Suprapubic skin (tissue), 4 donors: ENCODE measurements around the gene ZNF665. TPM values are rescaled to one million over a fixed set of nuclear protein-coding genes. Genes with fewer than 3 reads are reported as not detected.
A peak's percentile ranks its signal among the peaks of the same experiment; 100 is the strongest.

Source experiments
- DNase-seq, 2 donors: peaks; one replicate each; pipeline ENCODE4 v3.0.0-alpha.2; 2019; ENCODE audit warnings: low spot score in 2 of 2
- H3K27ac ChIP-seq: fragments of 200-600 bp; sonication (generic); one replicate; pipeline ENCODE4 v1.5.1; 2019
- H3K27me3 ChIP-seq: fragments of 200-600 bp; sonication (generic); one replicate; pipeline ENCODE4 v1.5.1; 2019
- H3K36me3 ChIP-seq: fragments of 200-600 bp; sonication (generic); one replicate; pipeline ENCODE4 v1.5.1; 2019
- H3K4me1 ChIP-seq: fragments of 200-600 bp; sonication (generic); one replicate; pipeline ENCODE4 v1.5.1; 2019
- H3K4me3 ChIP-seq: fragments of 200-600 bp; sonication (generic); one replicate; pipeline ENCODE4 v1.5.1; 2019; ENCODE audit warnings: mild to moderate bottlenecking
- H3K9me3 ChIP-seq: fragments of 200-600 bp; sonication (generic); one replicate; pipeline ENCODE4 v1.5.1; 2019
- CTCF ChIP-seq, 2 donors: fragments of 200-600 bp in 1 of 2; fragments of 450-650 bp in 1 of 2; sonication (generic) in 1 of 2; IDR thresholded peaks; one replicate each; pipeline ENCODE4 v1.5.1; 2016 to 2019; ENCODE audit warnings: antibody characterized with exemption in 2 of 2, mild to moderate bottlenecking in 1 of 2, moderate library complexity in 1 of 2
- EP300 ChIP-seq: sonication (generic); formaldehyde crosslinking; IDR thresholded peaks from one replicate; pipeline ENCODE4 v1.6.1; 2017; ENCODE audit warnings: antibody characterized with exemption
- POLR2A ChIP-seq, 2 donors: fragments of 450-650 bp; IDR thresholded peaks; one replicate each; pipeline ENCODE4 v1.6.1; 2017; ENCODE audit warnings: antibody characterized with exemption in 2 of 2, mild to moderate bottlenecking in 2 of 2, moderate library complexity in 2 of 2
- POLR2AphosphoS5 ChIP-seq, 3 donors: sonication (generic); formaldehyde crosslinking; IDR thresholded peaks; one replicate each; pipeline ENCODE4 v1.6.1; 2017; ENCODE audit warnings: antibody characterized with exemption in 3 of 3
- WGBS: methylation state at CpG from one replicate; pipeline ENCODE4 v1.1.5; 2018; 5-methylcytosine and 5-hydroxymethylcytosine counted together
- total RNA-seq, 4 donors: library from RNA; depleted of rRNA; stranded (reverse); fragments of >200 nt; gene quantifications; one replicate each; pipeline ENCODE4 v1.1.0, GENCODE V29; 2016

ZNF665 gene
- total RNA-seq, 4 donors from 2014 or later, result 2.6 to 17.0 (median 7.6) TPM

DNA sequence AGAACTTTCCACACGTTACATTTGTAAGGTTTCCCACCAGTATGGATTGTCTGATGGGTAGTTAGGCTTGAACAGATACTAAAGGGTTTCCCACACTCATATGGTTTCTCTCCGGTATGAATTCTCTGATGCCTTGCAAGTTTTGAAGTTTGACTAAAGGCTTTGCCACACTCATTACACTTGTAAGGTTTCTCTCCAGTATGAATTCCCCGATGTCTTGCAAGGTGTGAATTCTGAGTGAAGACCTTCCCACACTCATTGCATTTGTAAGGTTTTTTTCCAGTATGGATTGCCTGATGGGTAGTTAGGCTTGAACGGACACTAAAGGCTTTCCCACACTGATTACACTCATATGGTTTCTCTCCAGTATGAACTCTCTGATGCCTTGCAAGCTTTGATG lies 52.8 kb downstream of the ZNF665 start:
- Histone ChIP-seq H3K9me3 (peaks cover 71% of the 10 kb centered on the region), H3K4me3 (no peak overlapping the region), H3K27me3 (no peaks in the 10 kb centered on the region), H3K4me1 (no peaks in the 10 kb centered on the region), H3K36me3 (peaks cover 35% of the 10 kb centered on the region), H3K27ac (no peak overlapping the region)
- no peak for DNase-seq
- TF ChIP-seq POLR2AphosphoS5 (IDR thresholded peaks at IDR 0.05) (no peak), POLR2A (IDR thresholded peaks at IDR 0.05) (no peak), CTCF (IDR thresholded peaks at IDR 0.05) (no peak), EP300 (no peak)
- WGBS, result 94% methylated on average over 4 of the region's 4 CpGs

DNA sequence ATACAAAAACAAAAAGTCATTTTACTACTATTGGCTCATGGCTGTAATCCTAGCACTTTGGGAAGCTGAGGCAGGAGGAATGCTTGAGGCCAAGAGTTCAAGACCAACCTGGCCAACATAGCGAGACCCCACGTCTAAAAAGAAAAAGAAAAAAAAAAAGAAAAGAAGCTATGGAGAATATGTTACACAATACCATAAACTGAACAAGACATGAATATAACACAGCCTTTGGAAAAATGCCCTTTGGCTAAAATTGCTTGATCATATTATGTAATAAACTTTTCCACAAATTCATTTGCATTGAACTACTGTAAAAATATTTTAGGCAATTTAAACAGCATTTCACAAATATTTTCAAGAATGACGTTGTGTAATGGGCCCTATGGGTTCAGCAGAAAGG lies 56.7 kb downstream of the ZNF665 start:
- WGBS, result 78% methylated on average over 3 of the region's 3 CpGs
- no peak overlapping the region for H3K27ac ChIP-seq
- no peak overlapping the region for H3K4me3 ChIP-seq
- H3K9me3 ChIP-seq, result peaks cover 44% of the 10 kb centered on the region
- peaks cover 4% of the 10 kb centered on the region for H3K36me3 ChIP-seq
- TF ChIP-seq POLR2A (IDR thresholded peaks at IDR 0.05), result no peak
- TF ChIP-seq EP300, result no peak
- TF ChIP-seq CTCF (IDR thresholded peaks at IDR 0.05), result no peak
- no peak for TF ChIP-seq POLR2AphosphoS5 (IDR thresholded peaks at IDR 0.05)
- DNase-seq, result no peak
- peaks cover 10% of the 10 kb centered on the region for H3K4me1 ChIP-seq
- no peaks in the 10 kb centered on the region for H3K27me3 ChIP-seq

DNA sequence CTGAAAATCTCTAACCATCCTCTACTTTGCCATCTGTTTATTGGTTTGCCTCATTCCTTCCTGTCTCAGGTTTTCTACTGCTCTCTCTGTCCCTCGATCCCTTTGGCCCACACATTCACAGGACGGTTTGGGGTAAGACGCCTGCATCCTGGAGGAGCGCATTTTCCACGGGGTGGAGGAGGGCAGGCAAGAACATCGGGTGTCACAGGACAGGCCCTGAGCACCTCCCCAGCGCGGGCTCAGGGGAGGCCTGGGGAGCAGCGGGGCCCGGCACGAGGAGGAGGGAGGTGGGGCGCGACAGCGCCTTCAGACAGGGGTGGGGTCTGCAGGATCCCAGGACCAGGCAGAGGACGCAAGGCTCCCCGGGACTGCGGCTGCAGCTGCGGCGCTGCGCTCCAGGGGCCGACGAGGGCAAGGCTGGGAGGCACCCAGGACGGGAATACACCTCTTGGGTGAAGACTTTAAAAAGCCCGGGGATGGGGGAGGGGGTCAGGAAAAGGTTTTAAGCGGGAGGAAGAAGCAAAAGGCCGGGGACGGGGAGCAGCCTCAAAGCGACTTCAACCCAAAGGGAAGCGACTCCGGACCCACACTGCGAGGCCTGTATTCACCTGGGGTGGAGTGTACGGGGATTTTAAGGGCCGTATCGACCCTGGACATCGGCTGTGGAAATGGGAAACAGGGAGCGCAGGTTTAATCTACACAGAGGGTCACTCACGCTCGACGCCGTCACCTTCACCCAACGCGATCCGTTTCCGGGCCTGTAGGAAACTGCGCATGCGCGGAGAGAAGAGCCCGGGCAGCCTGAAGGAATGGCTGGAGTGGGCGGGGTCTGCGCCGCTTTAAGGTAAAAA lies 60.8 kb downstream of the ZNF665 start, which contains the start of gene ZNF415:
ZNF415 (minus strand) TSS at position 770 of the 851 bp plus-strand sequence. CDS start 10,234 bp downstream, outside the sequence.
- TF ChIP-seq CTCF (IDR thresholded peaks at IDR 0.05) (no peak), POLR2AphosphoS5 (IDR thresholded peaks at IDR 0.05) (no peak), POLR2A (IDR thresholded peaks at IDR 0.05) (no peak), EP300 (no peak)
- peaks cover 14% of the 10 kb centered on the region for H3K4me1 ChIP-seq
- peaks cover 6% of the 10 kb centered on the region for H3K9me3 ChIP-seq
- H3K27me3 ChIP-seq, result no peaks in the 10 kb centered on the region
- H3K4me3 ChIP-seq, result peak within 1 kb of the TSS; percentile 58
- DNase-seq, result peak in 1 of 2 donors; percentile 64
- H3K36me3 ChIP-seq, result no peaks in the 10 kb centered on the region
- no peak within 1 kb of the TSS for H3K27ac ChIP-seq
- 2% methylated on average over 51 of the region's 51 CpGs for WGBS

- Histone ChIP-seq H3K27me3 (no peaks in the 10 kb centered on the region), H3K4me1 (peaks cover 14% of the 10 kb centered on the region), H3K36me3 (no peaks in the 10 kb centered on the region), H3K27ac (no peak overlapping the region), H3K4me3 (peak overlapping the region; percentile 58), H3K9me3 (no peaks in the 10 kb centered on the region)
- TF ChIP-seq EP300, result no peak
- TF ChIP-seq CTCF (IDR thresholded peaks at IDR 0.05), result no peak
- TF ChIP-seq POLR2AphosphoS5 (IDR thresholded peaks at IDR 0.05), result no peak
- no peak for TF ChIP-seq POLR2A (IDR thresholded peaks at IDR 0.05)
- WGBS, result 37% methylated on average over 6 of the region's 6 CpGs
- no peak for DNase-seq
Measured at GRCh38 chr19:53131727-53132126, 61.4 kb downstream of the ZNF665 start.

- no peak for DNase-seq
- H3K4me3 ChIP-seq, result no peak overlapping the region
- H3K27me3 ChIP-seq, result no peaks in the 10 kb centered on the region
- 86% methylated on average over 4 of the region's 4 CpGs for WGBS
- TF ChIP-seq EP300, result no peak
- TF ChIP-seq CTCF (IDR thresholded peaks at IDR 0.05), result no peak
- TF ChIP-seq POLR2AphosphoS5 (IDR thresholded peaks at IDR 0.05), result no peak
- no peak for TF ChIP-seq POLR2A (IDR thresholded peaks at IDR 0.05)
- no peaks in the 10 kb centered on the region for H3K36me3 ChIP-seq
- H3K9me3 ChIP-seq, result no peaks in the 10 kb centered on the region
- H3K27ac ChIP-seq, result no peak overlapping the region
- H3K4me1 ChIP-seq, result peaks cover 14% of the 10 kb centered on the region
Measured at GRCh38 chr19:53131085-53131590, 62.0 kb downstream of the ZNF665 start.
